ENCODE data around the gene LBH. TPM values are rescaled to one million over a fixed set of nuclear protein-coding genes. Genes with fewer than 3 reads are reported as not detected.

LBH gene
- polyA plus RNA-seq, 1 donor, result 91.3 TPM

DNA sequence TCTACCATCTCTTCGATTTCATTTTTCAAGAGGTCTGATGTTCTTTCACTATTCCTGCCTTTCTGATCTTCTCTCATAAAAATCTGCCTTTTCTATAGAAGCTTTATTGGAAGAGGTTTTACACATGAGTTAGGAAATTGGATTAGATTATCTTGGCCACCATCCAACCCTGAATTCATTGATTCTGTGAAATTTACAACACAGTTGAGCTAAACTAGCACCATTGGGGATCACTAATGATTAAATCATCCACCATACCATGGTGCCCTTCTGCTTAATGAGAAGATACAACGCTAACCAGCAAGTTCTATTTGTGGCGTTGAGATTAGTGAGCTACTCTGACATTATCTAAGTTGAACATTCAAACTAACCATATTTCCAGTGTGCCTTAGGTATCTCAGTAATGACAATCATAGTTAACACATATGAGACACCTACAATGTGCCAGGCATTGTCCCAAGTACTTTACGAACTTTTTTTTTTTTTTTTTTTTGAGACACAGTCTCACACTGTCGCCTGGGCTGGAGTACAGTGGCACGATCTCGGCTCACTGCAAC is 17.3 kb upstream of the LBH start:
- DNase-seq, result no peak

DNA sequence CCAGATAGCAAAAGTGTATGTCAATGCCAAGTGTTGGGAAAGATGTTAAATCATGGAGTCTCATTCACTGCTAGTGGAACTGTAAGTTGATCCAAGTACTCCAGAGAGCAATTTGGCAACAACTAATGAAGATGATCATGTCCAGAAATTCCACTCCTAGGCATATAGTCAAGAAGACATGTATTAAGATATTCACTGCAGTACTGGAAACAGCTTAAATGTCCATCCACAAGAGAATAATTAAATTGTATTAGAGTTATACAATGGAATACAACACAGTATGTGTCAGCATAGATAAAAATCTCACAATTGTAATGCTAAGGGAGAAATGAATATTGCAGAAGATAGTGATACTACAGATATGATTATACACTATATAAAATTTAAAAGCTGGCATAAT is 15.2 kb upstream of the LBH start:
- no peak for DNase-seq

DNA sequence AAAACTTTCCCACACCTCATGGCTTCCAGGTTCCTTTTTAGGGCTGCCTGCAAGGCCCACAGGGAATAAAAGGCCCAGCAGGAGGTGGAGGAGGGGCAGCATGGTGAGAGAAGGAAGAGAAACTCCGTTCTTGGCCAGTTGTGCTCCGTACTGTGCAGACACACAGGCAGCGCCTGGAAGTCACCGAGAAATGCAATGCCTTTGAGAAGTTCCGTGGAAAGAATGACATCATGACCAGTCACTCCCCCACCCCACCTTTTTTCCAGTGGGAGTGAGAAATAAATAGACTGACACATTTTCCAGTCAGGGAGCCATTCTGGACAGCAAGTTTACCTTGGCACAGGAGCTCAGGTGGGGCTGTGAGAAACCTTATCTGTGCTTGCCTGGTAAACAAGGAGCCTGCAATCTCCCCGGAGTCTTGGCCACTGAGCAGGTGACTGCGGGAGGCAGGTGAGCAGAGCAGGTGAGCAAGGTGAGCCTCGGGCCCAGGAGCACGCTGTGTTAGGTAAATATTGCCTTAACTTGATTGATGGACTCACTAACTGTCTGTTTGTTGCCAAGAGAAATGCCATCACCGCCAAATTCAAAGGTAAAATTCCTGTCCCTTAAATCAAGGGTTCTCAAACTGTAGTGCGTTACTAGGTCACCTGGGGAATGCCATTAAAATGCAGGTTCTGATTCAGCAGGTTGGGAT is 13.5 kb upstream of the LBH start:
- no peak for DNase-seq

GRCh38 chr2:30218338-30218713 is 13.0 kb upstream of the LBH start:
- no peak for DNase-seq

- DNase-seq, result no peak
Observed at GRCh38 chr2:30218814-30219213, 12.5 kb upstream of the LBH start.

GRCh38 chr2:30219886-30220875 is 11.2 kb upstream of the LBH start:
- no peak for DNase-seq

DNA sequence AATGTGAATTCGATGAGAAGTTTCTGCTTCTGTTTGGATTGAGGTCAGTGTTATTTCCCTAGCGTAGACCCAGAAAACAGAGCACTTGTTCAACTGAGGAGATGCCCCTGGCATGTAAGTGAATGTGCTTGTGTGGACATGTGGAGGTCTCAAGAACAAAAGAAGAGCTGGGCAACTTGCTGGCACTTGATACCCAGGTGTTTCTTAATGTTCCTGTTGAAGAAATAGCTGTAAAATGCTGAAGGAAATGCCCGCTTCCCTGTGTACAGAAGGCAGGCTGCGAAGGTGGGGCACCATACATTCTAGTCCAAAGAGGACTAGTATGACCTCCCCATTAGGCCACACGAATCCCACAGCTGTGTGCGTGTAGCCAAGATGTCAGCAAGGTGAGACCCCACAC is 9.8 kb upstream of the LBH start:
- no peak for DNase-seq

GRCh38 chr2:30222031-30222430 is 9.3 kb upstream of the LBH start:
- no peak for DNase-seq

GRCh38 chr2:30222636-30223360 is 8.5 kb upstream of the LBH start:
- no peak for DNase-seq

- no peak for DNase-seq
Observed at GRCh38 chr2:30223413-30223874, 7.9 kb upstream of the LBH start.

DNA sequence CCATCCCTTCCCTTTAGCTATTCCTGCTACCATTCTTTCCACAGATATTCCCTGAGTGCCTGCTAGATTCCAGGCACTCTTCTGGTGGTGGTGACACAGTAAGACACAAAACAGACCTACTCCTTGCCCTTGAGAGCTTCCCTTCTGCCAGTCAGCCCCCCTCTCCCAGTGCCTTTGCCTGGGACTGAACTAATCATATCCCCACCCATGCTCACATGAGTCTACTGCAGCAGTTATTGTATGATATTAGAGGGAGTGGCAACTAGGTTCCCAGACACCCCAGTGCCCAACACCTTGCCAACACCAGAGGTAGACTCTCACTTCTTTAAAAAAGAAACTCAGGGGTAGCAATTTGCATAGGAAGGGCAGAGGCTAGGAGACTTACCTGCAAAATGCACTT is 7.2 kb upstream of the LBH start:
- no peak for DNase-seq

DNA sequence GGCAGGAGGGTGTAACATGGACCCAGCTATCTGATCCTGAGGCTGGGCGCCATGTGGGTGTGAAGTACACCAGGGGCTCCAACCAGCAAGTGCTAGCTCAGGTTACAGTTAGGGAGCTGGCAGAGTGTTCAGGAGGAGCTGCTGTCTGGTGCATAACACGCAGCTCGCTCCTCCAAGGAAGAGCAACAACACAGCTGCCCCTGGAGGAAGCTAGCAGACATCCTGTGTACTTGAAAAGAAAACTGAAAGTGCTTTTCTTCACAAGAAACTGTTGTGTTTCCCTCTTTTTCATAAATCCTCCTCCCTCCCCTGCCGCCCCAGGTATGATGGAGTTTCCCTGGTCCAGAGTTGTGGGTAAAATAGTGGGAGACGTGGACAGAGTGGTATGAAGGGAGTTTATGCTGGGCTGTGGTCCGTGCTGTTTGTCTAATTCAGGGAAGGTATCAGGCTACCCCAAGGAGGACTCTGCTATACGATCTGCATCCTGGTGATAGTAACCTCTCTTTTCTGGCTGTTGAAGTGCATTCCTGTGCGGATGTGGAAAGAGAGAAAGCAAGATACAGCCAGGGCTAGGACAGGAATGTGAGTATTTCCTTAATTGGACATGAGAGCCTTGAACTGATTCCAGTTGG is 6.1 kb upstream of the LBH start:
- no peak for DNase-seq

GRCh38 chr2:30226144-30227032 is 4.9 kb upstream of the LBH start:
- no peak for DNase-seq

DNA sequence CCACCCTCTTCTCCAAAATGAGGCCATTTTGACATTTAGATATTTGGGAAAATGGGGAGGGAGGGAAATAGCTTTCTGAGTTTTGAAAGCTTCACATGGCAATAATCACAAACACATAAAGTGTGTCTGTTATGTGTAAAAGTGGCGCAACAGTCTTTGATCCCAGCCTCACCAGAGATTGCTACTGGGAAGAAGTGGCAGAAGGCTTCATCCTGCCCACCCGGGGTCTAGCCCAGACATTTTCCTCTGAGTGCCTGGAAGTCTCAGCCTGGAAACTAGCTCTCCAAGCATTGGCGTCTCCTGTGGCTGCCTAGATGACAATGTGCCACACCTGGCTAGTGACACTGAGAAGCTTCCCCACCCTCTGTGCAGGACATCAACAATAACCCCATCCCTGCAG is 1.7 kb upstream of the LBH start:
- no peak for DNase-seq

DNA sequence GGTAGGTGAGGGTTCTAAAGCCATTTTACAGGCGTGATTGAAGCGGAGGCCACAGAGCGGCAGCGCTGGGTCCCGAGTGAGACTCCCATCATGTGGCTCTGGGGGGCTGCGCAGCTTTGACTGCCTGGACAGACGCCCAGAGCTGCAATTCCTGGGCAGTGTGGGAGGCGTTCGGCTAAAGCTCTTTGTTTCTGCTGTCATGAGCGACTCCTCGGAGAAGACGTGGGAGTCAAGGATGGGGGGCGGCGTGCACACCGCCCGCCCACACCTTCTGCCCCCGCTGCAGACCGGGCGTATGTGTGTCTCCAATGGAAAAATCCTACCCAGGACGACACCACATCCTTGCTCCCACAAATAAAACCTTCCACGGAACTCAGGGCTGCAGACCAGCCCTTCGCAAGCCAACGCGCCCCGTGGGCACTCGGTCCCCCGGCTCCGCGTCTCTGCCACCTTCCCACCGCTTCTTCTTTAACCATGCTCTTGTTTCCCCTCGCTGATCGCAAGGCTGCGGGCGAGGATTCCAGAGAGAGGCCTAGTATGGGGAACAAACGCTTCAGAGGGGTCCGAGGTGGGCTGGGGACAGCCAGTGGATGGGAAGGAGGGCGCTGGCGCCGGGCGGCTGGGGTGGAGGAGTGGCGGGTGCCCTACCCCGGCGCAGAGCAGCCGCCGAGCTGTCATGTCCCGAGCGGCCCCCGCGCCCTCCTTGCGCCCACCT is 680 bp upstream of the LBH start:
- DNase-seq, result peak; percentile 85

DNA sequence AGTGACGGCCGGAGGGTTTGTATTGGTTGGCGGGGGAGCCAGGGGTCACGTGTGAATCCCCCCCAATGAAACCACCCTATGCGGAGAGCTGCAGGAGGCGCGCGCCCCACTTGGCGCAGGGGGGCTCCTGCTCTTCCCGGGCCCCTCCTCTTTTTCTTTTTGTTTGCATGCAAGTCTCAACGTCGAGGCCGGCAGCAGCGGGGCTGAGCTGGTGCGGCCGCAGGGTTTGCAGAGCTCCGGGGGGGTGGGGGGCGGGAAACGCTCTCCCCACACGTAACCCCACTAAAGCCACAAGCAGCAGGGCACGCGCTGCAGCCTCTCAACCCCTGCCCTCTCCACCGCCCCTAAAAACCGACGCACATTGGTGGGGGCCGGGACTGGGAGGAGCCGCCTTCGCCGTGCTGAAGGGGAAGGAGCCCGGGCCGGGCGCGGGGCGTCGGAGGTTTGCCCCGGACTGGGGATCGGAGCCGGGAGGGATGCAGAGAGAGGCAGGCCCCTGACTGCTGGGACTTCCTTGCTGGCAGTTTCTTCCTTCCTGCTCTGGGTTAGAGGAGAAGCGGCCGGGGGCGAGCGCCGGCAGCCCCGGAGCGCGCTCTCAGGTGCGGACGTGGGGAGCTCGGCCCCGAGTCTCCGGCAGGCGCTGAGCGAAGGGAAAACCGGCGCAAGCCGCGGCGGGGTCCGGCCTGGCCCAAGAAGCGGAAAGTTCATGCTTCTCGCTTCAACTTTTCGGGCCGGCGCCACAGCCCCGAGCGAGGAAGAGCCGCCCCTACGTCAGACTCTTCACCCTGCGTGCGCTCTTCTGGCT is 864 bp downstream of the LBH start:
- no peak for DNase-seq

- DNase-seq, result no peak
Observed at GRCh38 chr2:30232801-30233130, 1.4 kb downstream of the LBH start.

DNA sequence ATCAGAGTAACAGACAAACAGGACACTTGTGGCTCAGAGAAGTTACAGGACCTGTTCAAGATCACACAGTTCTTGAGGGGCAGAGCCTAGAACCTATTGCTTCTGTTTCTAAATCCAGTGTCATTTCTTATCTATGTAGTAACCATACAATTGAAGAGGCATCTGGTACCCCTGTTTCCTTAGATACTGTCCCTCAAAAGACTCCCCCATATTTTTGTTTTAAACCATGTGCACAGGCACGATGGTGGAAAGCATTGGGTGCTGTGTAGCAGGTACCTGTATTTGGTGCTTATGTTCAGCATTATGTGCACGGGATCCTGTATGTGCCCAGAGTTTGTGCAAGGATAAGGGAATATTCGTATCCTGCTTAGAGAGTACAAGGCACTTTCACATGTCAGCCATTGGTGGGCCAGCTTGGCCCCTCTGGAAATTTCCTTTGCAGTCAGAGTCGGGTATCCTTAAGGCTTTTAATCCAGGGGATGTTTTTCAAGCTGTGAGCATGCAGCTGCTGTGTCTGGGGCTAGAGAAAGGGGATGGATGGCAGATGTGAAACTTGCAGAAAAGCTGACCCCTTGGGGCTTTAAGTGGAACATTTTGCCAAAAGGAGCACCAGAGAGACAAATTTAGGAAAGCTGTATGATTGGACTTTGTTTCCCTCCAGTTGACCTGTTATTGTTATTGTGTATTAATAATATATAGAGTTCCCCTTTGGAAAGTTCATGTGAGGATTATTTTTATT is 2.1 kb downstream of the LBH start:
- no peak for DNase-seq
